ENCODE data around the gene KLHL29.

Gene KLHL29

DNA sequence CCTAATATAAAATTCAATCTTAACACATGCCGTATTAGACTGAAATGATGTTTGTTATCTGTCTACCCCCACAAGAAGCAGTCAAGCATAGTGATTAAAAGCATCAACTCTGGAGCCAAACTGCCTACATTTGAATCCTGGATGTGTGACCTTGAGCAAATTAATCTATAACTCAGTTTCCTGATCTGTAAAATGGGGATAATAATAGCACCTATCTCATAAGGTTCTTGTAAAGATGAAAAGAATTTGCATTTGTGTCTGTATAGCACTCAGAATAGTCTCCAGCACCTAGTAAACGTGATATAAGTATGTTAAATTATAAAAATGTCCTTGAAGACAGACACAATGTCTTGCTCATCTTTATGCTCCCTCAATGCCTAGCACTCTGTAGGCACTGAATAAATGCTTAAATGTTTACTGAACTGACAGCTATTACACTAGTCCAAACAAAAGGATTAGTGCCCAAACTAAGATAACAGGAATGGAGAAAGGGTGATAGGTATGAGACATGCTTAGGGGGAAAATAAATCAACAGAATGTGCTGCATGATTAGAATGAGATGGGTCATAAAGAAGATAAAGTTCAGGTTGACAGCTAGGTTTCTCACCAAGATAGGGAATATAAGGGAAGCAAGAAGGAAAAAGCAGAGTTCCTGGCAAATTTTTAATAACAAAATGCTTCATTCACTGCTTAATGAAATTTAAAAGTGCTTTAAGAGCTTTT lies 361.3 kb downstream of the KLHL29 start:
- no peak overlapping the region for H3K27ac ChIP-seq
- TF ChIP-seq ZFX (IDR thresholded peaks at IDR 0.05), result no peak
- TF ChIP-seq, protein P1, sequence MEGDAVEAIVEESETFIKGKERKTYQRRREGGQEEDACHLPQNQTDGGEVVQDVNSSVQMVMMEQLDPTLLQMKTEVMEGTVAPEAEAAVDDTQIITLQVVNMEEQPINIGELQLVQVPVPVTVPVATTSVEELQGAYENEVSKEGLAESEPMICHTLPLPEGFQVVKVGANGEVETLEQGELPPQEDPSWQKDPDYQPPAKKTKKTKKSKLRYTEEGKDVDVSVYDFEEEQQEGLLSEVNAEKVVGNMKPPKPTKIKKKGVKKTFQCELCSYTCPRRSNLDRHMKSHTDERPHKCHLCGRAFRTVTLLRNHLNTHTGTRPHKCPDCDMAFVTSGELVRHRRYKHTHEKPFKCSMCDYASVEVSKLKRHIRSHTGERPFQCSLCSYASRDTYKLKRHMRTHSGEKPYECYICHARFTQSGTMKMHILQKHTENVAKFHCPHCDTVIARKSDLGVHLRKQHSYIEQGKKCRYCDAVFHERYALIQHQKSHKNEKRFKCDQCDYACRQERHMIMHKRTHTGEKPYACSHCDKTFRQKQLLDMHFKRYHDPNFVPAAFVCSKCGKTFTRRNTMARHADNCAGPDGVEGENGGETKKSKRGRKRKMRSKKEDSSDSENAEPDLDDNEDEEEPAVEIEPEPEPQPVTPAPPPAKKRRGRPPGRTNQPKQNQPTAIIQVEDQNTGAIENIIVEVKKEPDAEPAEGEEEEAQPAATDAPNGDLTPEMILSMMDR (conservative IDR thresholded peaks at IDR 0.05), result no peak

DNA sequence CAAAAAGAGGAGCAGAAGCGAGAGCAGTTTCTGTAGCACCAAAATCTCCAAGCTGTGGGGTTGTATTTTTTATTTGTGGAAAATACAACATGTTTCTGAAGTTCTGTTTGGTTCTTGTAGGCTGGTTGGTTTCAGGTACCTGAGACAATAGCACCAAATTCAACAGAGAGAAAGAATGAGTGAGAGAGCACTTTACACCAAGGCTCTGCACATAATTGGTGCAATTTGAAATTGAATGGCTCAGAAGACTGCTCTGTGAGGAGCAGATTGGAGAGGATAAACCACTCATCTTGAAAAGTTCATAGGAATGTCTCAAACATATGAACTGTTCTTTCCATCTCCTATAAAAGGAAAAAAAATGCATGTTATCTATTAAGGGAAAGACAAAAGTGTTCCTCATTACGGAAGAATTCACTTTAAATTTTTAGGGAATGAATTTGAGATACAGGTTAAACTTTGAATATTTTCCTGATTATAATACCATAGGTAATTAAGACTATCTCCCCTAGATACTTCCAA lies 366.8 kb downstream of the KLHL29 start:
- no peak overlapping the region for H3K27ac ChIP-seq
- TF ChIP-seq, protein P1 (conservative IDR thresholded peaks at IDR 0.05), result no peak
- TF ChIP-seq ZFX (IDR thresholded peaks at IDR 0.05), result no peak

DNA sequence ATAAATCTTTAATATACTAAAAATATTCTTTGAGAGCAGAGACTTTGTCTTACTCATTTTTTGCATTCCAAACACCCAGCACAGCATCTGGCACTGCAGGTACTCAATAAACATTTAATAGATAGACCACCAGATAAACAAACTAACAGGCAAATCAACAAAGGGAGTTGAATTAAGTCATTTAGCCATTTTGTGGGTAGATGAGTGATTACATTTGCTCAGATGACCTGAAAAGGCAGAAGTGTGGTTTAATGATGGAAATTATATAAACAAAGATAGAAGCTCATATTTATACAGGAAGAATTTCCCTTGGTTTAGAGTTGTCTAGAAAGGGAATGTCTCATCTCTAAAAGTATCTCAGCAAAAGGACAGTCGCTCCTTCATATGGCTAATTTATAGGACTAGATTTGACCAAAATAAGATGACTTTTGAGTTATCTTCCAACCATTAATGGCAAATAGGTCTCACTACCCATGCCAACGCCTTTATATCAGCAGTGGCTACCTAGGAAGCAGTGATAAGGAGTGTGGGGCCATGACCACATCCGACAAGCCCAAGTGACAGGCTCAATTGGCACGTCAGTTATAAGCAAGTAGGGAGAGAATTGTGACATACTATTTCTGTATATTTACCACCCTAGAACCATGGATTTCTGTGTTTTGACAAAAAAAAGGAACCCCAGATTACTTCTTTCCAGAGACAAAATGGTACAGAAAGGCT lies 368.5 kb downstream of the KLHL29 start:
- no peak overlapping the region for H3K27ac ChIP-seq
- no peak for TF ChIP-seq ZFX (IDR thresholded peaks at IDR 0.05)
- TF ChIP-seq, protein P1 (conservative IDR thresholded peaks at IDR 0.05), result no peak

DNA sequence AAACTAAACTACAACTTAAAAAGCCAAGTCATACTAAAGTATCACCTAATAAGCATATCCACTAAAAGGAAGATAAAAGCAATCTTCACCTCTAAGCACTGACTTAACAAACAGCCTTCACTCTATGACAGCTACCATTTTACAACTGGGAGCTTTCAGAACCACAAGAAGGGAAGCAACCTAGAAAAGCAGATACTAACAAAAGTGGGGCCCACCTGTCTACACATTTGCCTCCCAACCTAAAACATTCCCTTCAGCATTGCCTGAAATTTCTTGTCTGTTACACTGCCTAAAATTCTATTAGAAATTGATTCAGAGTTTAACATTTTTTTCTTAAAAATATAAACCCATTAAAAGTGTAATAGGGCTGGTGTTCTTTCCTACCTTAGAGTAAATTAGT lies 370.0 kb downstream of the KLHL29 start:
- TF ChIP-seq ZFX (IDR thresholded peaks at IDR 0.05), result no peak
- TF ChIP-seq, protein P1 (conservative IDR thresholded peaks at IDR 0.05), result no peak

DNA sequence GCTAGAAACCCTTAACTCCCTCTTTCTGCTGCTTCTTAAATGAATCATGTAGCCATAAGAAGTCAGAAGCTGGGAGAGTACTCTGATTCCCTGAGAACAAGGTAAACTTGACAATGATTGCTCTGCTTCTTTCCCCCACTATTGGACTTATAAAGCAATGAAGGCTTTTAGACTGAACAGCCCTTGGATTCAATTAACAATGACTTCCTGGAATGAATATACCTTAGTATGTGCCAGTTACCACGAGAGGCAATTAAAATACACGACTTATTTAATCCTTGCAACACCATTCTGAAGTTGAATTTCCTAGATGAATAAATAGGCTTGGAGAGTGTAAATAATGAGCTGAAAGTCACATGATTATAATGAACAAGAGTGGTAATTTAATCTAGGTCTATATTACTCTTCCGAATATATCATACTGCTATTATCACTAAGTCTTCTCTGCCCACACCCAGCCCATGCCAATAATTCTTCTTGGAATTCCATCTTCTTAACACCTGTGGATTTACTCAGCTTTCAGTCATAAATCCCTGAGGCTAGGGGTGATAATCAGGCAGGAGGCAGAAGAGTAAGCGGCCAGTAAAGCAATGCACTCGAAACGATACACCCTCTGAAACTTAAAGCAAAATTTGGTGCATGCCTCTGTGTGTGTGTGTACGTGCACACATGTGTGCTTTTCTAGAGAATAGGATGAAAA lies 371.8 kb downstream of the KLHL29 start:
- TF ChIP-seq, protein P1 (conservative IDR thresholded peaks at IDR 0.05), result no peak
- no peak for TF ChIP-seq ZFX (IDR thresholded peaks at IDR 0.05)
- no peak overlapping the region for H3K27ac ChIP-seq

More for the DNA sequence above, 370.0 kb downstream of the KLHL29 start:
- H3K27ac ChIP-seq, result no peak overlapping the region

DNA sequence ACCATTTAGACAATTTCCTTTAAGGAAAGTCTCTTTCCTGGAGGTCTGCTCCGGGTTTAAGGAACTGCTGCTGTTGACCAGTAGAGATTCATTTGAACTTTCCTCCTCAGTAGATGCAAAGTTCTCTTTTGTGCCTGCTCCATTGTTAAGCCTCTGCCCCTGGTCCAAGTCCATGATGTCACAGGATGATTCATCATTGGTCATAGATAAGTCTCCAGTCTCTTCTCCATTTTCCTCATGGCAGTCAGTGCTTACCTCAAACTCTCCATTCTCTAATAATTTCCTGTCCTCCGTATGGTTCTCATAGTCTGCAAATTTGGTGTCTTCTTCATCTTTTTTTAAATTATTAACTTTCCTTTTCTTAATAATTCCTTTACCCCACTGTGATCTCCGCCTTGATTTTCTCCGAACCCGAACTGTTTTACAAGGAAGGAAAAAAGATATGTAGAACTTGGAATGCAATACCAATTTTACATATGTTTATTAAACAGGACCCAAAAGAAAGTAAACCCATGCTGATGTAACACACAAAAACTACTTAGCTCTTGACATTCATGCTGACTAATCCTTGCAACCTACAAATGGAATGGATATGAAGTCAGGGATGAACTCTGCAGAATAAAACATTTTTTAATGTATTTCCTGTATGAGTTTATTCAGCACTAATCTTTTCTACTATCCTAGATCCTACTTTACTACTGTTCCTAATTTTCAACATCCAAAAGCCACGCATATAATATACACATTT lies 372.9 kb downstream of the KLHL29 start:
- TF ChIP-seq, protein P1 (conservative IDR thresholded peaks at IDR 0.05), result no peak
- TF ChIP-seq ZFX (IDR thresholded peaks at IDR 0.05), result no peak
- H3K27ac ChIP-seq, result no peak overlapping the region
